CD1c-positive myeloid dendritic cell (primary cell): ENCODE measurements around the gene PHACTR1.
A peak's percentile ranks its signal among the peaks of the same experiment; 100 is the strongest.

Experiments
- DNase-seq: peaks from one replicate; pipeline ENCODE4 v3.0.0-alpha.2; 2016; ENCODE audit errors: extremely low spot score

PHACTR1 gene

DNA sequence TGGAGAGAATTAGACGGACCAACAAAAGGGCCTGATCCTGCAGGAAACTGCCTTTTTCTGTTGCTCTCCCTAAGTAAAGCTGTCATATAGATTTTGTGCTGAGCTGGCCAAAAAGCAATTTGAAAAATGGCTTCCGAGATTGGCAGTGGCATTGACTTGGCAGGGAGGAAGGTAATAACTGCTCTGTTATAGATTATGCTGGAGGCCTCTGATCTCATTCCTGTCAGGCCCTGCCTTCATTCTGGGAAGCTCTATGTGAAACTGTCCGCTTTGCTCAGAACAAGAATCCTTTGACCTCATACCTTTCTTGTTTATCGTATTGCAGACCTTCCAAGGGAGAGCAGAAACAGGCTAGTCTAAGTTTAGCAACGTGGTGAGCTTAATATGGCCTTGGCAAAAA lies 234.4 kb downstream of the PHACTR1 start:
- no peak for DNase-seq

DNA sequence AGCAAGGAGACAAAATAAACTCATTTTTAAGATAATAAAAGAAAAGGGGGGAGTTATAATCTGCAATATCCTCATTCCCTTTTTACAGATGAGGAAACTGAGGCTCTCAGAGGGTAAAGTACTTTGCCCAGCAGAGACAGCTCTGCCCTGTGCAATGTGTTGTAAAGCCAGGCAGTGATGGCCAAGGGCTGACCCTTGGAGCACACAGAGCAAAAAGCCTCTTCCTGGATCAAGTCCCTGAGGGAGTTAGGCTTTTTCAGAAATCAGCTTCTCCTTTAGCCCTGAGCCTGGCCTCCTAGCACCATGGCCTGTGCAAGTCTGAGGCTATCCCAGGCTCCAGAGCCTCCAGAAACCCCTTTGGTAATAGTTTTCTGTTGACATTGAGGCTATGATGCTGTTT lies 234.8 kb downstream of the PHACTR1 start:
- no peak for DNase-seq

- DNase-seq: no peak
Observed at GRCh38 chr6:12952318-12952717, 235.8 kb downstream of the PHACTR1 start.

- no peak for DNase-seq
Observed at GRCh38 chr6:12955956-12956355, 239.4 kb downstream of the PHACTR1 start.

DNA sequence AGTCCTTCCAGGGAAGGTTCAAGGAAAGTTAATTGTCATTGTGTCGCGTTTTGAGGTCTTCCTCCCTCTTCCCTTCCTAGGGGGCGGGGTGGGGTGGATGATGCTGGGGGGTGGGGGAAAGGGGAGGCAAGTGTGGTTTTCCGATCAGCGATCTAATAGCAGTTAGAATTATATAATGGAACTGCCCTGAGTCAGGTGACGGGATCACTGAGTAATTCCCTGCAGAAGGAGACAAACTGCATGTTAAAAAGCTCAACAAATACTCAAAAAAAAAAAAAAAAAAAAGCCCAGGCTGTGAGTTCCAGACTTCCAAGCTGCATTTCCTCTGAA lies 240.4 kb downstream of the PHACTR1 start:
- DNase-seq: no peak

GRCh38 chr6:12957321-12958051 lies 240.9 kb downstream of the PHACTR1 start:
- peak; percentile 60 for DNase-seq

DNA sequence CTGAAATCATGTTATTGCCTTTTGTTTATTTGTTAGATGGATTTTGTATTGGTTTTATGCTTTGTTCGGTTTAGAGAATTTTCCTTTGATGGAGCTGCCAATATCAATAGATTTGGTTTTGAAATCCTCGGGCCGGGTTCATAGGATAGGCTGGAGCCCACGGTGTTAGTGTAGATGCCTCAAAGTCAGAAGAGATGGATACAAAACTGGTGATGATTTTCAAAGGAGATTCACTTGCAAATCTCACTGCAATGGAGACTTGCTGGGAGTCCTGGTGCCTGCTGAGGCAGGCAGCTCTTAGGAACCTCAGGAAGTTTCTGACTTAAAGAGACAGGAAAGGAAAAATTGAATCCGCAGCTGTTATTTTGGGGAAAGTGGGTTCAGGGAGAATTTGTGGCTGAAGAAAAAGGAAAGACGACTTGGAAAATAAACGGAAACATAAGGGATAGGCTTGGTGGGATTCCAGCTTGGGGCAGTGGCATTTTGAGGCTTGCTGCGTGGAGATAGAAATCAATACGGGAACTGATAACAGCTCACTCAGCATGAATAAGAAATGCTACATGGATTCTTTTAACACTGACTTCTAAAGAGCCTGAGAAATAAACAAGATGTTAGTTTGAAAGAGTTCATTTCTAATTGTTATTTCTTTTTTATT lies 241.6 kb downstream of the PHACTR1 start:
- DNase-seq: peak; percentile 13

GRCh38 chr6:12961761-12962160 lies 245.2 kb downstream of the PHACTR1 start:
- DNase-seq: peak; percentile 59

- peak; percentile 41 for DNase-seq
Observed at GRCh38 chr6:12962529-12962928, 246.0 kb downstream of the PHACTR1 start.

GRCh38 chr6:12962987-12963386 lies 246.4 kb downstream of the PHACTR1 start:
- peak; percentile 78 for DNase-seq

DNA sequence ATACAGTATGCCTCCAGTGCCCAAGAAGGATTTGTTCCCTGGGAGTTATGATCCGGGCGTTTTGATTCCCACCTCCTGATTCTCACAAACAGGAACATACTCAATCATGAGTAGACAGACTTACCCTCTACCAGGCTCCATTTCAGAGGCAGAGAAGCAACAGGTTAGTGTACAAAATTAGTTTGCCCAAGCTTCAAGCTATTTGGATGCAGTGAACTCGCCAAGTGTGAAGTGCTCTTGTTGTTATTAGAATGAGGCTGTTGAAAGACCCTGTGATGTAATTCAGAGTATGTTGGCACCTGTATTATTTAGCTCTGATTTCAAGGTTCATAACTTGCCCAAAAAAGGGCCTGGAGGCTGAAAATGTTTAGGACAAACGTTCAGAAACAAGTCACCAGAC lies 247.0 kb downstream of the PHACTR1 start:
- DNase-seq: peak; percentile 36

DNA sequence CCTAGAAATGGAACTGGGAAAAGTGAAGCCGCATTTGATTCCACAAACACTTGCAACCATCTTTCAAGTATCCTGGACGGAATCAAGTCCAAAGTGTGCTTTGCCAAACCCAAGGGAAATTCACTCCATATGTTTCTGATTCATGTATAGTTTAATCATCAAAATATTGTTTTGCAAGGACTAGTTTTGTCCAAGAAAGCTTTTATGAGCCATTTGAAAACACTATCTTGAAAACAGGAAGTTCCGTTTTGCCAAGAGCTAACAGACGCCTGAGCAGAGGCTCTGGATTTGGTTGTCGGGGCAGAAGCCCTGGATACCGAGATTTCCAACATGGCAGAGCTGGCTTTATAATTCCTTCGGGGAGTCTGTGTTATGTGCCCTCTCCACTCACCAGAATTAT lies 251.1 kb downstream of the PHACTR1 start:
- DNase-seq: peak; percentile 49

GRCh38 chr6:12968290-12968689 lies 251.7 kb downstream of the PHACTR1 start:
- no peak for DNase-seq

GRCh38 chr6:12968839-12969558 lies 252.4 kb downstream of the PHACTR1 start:
- no peak for DNase-seq

GRCh38 chr6:12969966-12970365 lies 253.4 kb downstream of the PHACTR1 start:
- no peak for DNase-seq

- DNase-seq: no peak
Observed at GRCh38 chr6:12973386-12973785, 256.8 kb downstream of the PHACTR1 start.

- no peak for DNase-seq
Observed at GRCh38 chr6:12974551-12974950, 258.0 kb downstream of the PHACTR1 start.

GRCh38 chr6:12976366-12976765 lies 259.8 kb downstream of the PHACTR1 start:
- no peak for DNase-seq

DNA sequence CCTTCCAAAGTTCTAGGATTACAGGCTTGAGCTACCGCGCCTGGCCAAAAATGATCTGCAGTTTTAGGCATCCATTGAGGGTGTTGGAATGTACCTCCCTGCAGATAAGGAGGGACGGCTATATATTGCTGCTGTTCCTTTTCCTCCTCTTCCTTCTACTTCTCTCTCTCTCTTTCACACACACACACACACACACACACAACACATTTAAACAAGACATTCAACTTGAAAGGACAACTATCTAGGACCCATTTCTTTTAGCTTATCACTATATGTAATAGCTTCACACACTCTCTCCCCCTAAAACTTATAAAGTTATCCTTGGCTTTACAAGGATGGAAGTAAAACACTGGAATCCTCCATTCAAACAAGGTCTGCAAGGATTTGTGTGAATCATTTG lies 260.6 kb downstream of the PHACTR1 start:
- DNase-seq: no peak

GRCh38 chr6:12977806-12978205 lies 261.2 kb downstream of the PHACTR1 start:
- DNase-seq: no peak

GRCh38 chr6:12980741-12981140 lies 264.2 kb downstream of the PHACTR1 start:
- DNase-seq: no peak

GRCh38 chr6:12984776-12985175 lies 268.2 kb downstream of the PHACTR1 start:
- DNase-seq: no peak

GRCh38 chr6:12987783-12988182 lies 271.2 kb downstream of the PHACTR1 start:
- no peak for DNase-seq
